Measurements from ENCODE around the gene COL1A1. TPM values are rescaled to one million over a fixed set of nuclear protein-coding genes. Genes with fewer than 3 reads are reported as not detected.

The COL1A1 gene
- total and polyA plus RNA-seq, 2 of the 13 experiments (the other 11 are each of a cell fraction or from before 2014, with no cell fraction given): 0.05 TPM; not detected in 1

DNA sequence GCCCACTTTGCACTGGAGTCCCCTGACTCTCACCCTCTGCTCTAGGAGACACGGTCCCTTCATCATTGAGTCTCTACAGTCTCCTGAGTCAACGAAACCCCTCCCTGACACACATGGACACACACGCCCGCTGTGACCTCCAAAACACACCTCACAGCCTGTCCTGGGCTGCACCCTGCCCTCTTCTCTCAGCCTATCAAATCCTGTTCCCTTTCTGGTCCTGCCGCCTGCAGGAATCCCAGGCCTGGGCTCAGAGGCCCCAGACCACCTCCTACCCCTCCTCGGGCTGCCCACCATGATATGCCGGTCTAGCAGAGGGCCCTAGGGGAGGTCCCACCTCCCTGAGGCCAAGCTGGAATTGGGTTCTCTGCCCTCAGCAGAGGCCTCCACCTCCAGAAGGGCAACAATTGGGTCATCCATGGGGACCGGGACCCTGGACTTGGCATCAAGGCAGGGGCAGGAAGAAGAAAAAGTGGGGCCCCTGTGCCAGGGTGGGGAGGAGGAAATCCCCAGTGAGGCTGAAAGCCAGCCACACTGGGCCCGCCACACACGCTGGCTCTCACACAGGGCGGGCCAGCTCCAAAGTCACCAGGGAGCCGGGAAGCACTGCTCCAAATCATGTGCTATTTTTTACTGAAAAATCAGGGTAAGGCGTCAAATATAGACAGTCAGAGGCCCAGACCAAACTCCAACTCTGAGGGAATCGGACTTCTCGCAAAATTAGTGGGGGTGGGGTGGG lies 54.3 kb downstream of the COL1A1 start (continued):
- TF ChIP-seq, protein P1, sequence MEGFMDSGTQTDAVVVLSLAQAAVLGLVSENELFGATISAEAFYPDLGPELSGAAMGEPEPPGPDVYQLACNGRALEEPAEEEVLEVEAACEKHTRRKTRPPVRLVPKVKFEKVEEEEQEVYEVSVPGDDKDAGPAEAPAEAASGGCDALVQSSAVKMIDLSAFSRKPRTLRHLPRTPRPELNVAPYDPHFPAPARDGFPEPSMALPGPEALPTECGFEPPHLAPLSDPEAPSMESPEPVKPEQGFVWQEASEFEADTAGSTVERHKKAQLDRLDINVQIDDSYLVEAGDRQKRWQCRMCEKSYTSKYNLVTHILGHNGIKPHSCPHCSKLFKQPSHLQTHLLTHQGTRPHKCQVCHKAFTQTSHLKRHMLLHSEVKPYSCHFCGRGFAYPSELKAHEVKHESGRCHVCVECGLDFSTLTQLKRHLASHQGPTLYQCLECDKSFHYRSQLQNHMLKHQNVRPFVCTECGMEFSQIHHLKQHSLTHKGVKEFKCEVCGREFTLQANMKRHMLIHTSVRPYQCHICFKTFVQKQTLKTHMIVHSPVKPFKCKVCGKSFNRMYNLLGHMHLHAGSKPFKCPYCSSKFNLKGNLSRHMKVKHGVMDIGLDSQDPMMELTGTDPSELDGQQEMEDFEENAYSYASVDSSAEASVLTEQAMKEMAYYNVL (CRISPR knock-in tag; IDR thresholded peaks at IDR 0.05; ENCODE audit: borderline replicate concordance): no peak
- TF ChIP-seq XRCC5 (optimal IDR thresholded peaks at IDR 0.05; ENCODE audit: low read length): peak; percentile 31
- TF ChIP-seq IRF2 (CRISPR knock-in tag; IDR thresholded peaks at IDR 0.05): no peak
- no peak for TF ChIP-seq TBP (CRISPR knock-in tag; IDR thresholded peaks at IDR 0.05)
- TF ChIP-seq, protein P2, sequence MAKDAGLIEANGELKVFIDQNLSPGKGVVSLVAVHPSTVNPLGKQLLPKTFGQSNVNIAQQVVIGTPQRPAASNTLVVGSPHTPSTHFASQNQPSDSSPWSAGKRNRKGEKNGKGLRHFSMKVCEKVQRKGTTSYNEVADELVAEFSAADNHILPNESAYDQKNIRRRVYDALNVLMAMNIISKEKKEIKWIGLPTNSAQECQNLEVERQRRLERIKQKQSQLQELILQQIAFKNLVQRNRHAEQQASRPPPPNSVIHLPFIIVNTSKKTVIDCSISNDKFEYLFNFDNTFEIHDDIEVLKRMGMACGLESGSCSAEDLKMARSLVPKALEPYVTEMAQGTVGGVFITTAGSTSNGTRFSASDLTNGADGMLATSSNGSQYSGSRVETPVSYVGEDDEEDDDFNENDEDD (CRISPR knock-in tag; IDR thresholded peaks at IDR 0.05; ENCODE audit: borderline replicate concordance): no peak
- TF ChIP-seq, protein P3, sequence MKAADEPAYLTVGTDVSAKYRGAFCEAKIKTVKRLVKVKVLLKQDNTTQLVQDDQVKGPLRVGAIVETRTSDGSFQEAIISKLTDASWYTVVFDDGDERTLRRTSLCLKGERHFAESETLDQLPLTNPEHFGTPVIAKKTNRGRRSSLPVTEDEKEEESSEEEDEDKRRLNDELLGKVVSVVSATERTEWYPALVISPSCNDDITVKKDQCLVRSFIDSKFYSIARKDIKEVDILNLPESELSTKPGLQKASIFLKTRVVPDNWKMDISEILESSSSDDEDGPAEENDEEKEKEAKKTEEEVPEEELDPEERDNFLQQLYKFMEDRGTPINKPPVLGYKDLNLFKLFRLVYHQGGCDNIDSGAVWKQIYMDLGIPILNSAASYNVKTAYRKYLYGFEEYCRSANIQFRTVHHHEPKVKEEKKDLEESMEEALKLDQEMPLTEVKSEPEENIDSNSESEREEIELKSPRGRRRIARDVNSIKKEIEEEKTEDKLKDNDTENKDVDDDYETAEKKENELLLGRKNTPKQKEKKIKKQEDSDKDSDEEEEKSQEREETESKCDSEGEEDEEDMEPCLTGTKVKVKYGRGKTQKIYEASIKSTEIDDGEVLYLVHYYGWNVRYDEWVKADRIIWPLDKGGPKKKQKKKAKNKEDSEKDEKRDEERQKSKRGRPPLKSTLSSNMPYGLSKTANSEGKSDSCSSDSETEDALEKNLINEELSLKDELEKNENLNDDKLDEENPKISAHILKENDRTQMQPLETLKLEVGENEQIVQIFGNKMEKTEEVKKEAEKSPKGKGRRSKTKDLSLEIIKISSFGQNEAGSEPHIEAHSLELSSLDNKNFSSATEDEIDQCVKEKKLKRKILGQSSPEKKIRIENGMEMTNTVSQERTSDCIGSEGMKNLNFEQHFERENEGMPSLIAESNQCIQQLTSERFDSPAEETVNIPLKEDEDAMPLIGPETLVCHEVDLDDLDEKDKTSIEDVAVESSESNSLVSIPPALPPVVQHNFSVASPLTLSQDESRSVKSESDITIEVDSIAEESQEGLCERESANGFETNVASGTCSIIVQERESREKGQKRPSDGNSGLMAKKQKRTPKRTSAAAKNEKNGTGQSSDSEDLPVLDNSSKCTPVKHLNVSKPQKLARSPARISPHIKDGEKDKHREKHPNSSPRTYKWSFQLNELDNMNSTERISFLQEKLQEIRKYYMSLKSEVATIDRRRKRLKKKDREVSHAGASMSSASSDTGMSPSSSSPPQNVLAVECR (CRISPR knock-in tag; IDR thresholded peaks at IDR 0.05; ENCODE audit: borderline replicate concordance): no peak; the same call in 1 of the 2 replicates
- TF ChIP-seq GFI1 (CRISPR knock-in tag; IDR thresholded peaks at IDR 0.05; ENCODE audit: borderline replicate concordance): no peak
- TF ChIP-seq, protein P4, sequence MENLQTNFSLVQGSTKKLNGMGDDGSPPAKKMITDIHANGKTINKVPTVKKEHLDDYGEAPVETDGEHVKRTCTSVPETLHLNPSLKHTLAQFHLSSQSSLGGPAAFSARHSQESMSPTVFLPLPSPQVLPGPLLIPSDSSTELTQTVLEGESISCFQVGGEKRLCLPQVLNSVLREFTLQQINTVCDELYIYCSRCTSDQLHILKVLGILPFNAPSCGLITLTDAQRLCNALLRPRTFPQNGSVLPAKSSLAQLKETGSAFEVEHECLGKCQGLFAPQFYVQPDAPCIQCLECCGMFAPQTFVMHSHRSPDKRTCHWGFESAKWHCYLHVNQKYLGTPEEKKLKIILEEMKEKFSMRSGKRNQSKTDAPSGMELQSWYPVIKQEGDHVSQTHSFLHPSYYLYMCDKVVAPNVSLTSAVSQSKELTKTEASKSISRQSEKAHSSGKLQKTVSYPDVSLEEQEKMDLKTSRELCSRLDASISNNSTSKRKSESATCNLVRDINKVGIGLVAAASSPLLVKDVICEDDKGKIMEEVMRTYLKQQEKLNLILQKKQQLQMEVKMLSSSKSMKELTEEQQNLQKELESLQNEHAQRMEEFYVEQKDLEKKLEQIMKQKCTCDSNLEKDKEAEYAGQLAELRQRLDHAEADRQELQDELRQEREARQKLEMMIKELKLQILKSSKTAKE (CRISPR knock-in tag; IDR thresholded peaks at IDR 0.05; ENCODE audit: borderline replicate concordance): no peak
- TF ChIP-seq RBAK (CRISPR knock-in tag; IDR thresholded peaks at IDR 0.05): no peak
- 0 out of 2 replicates have a peak, but pooled peaks have one; percentile 4 for TF ChIP-seq ZNF230 (CRISPR knock-in tag; IDR thresholded peaks at IDR 0.05)
- no peak for TF ChIP-seq ZNF367 (CRISPR knock-in tag; IDR thresholded peaks at IDR 0.05; ENCODE audit: borderline replicate concordance)
- TF ChIP-seq SIX4 (CRISPR knock-in tag; IDR thresholded peaks at IDR 0.05): no peak
- no peak for TF ChIP-seq GABPB1 (CRISPR knock-in tag; IDR thresholded peaks at IDR 0.05)
- TF ChIP-seq, protein P5, sequence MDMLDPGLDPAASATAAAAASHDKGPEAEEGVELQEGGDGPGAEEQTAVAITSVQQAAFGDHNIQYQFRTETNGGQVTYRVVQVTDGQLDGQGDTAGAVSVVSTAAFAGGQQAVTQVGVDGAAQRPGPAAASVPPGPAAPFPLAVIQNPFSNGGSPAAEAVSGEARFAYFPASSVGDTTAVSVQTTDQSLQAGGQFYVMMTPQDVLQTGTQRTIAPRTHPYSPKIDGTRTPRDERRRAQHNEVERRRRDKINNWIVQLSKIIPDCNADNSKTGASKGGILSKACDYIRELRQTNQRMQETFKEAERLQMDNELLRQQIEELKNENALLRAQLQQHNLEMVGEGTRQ (IDR thresholded peaks at IDR 0.05; ENCODE audit: low read depth, low read length): no peak
- TF ChIP-seq, protein P5 (CRISPR knock-in tag; IDR thresholded peaks at IDR 0.05; ENCODE audit: borderline replicate concordance): no peak
- no peak for TF ChIP-seq ZNF317 (CRISPR knock-in tag; IDR thresholded peaks at IDR 0.05)
